GM19023 (cell line): ENCODE data around the gene DNER.
"Not testable (repeated sequence)": the region's sequence is repeated elsewhere in the genome, so short reads cannot be mapped to it uniquely, and the experiment has no call there.

Experiments used
- ATAC-seq: cut with Tn5 transposase; IDR thresholded peaks from one replicate; pipeline ENCODE4 v1.9.1; 2021; ENCODE audit warnings: mild to moderate bottlenecking, moderate library complexity; ENCODE audit not compliant: unreplicated experiment

The DNER gene

DNA sequence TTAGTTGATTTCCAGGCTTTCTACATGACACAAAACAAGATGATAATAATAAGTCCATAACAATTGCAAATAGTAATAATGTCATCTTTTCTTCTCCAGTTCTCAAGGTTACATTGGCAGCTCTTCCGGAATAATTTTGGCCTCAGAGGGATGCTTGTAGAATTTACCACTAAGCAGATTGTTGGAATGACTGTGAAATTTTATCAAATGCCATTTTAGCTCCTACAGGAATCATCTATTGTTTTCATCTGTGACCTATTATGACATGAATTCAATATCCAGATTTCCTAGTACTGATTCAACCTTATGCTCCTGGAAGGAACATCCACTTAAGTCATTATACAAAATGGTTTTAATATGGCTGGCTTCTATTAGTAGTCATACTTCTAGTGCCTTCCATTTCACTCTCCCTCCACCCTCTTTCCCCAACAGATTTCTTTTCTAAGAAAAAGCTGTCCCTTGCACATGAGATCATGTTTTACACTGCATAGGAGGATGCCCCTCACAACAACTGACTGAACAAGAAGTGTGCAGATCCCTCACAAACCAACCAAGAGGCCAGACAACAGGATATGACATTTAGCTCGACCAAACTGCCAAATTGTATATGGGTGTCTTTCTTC, 200.0 kb downstream of the DNER start:
- ATAC-seq, result no peak

DNA sequence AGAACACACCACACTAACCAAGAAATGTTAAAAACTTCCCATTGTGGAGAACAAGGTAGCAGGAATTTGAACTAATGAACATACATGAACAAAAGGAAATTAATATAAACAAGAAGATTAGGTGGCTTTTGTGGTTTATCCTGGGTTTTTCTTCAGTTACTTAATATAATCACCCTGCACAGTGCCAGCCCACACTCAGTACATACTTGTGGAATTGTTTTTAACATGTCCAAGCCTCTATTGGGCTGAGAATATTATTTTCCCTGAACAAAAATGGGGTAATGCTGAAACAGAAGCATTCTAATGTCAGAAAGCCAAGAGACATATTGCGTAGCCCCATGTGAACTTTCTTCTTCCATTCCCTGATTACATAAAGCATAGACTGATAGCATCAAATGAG, 202.8 kb downstream of the DNER start:
- no peak for ATAC-seq

DNA sequence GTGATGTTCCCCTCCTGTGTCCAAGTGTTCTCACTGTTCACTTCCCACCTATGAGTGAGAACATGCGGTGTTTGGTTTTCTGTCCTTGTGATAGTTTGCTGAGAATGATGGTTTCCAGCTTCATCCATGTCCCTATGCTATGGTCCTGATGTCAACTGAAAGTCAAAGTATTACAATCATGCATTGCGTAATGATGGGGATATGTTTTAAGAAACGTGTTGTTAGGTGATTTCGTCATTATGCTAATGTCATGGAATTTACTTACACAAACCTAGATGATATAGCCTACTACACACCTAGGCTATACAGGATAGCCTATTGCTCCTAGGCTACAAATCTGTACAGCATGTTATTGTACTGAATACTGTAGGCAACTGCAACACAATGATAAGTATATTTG, 207.7 kb downstream of the DNER start:
- ATAC-seq, result not testable (repeated sequence)

DNA sequence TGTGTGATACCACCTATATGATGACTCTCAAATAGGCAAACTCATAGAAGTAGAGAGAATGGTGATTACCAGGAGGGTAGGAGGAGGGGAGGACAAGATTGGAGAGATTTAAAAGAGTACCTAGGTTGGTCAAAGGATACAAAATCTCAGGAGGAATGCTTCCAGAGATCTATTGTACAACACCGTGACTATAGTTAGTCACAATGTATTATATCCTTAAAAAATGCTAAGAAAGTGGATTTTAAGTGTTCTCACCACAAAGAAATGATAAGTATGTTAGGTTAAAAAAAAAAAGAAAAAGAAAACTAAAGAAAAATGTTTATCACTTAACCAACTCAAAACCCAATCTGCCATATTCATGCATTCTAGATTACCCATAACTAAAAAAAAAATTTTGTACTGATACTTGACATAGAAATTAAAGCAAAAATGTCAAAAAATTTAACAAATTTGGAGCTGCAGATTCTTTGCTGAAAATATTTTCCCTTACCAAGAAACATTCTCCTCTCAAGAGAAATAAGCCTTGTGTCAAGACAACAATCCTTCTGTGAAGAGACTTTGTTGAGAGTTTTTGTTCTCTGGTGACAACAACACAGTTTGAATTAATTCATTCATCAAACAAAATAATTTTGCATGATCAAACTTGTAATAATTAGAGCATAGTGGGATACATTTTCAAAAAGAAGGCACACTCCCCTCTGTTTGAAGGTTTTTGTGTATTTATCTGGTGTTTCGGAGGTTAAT, 213.1 kb downstream of the DNER start:
- no peak for ATAC-seq

DNA sequence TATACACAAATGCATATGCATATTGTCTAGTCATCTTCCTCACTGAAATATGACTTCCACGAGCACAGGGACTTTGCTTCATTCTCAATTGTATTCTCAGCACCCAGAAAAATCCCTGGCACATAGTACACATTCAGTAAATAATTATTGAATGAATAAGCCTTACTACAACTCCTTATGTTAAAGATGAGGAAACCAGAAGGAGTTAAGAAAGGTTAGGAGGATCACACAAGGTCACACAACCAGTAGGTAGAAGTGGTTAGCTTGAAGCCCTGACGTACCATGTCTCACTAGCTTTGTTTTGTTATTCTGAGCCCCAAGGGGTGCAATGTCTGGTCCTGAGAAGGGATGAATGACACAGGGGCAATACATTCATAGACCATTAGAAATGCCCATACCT, 222.3 kb downstream of the DNER start:
- ATAC-seq, result no peak

DNA sequence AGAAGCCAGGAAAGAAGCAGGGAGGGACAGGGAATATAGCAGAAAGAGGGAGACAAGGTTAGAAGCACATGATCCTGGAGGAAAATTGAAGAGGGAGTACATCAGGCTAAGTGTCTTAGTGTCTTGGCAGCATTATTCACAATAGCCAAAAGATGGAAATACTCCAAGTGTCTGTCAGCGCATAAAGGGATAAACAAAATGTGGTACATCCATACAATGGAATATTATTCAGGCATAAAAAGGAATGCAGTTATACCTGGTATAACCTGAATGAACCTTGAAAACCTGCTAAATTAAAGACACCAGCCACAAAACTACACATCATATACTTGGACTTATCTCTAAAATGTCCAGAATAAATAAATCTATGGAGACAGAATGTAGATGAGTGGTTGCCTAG, 224.2 kb downstream of the DNER start:
- ATAC-seq, result no peak

DNA sequence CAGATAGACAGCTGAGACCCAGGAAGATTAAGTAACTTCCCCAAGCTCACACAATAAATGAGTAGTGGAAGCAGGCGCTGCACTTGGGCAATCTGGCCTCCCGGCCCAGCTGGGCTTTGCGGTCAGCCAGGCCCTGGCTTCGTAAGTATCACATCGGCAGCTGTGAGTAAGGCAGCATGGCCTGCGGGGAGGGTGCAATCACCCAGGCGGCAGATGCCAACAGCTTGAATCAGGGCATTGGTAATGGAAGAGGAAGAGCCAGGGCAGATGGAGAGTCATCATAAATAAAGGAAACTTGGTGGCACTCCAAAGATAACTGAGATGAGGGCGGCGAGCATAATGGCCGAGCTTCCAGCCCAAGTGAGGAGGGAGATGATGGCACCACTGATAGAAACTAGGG, 225.3 kb downstream of the DNER start:
- no peak for ATAC-seq

DNA sequence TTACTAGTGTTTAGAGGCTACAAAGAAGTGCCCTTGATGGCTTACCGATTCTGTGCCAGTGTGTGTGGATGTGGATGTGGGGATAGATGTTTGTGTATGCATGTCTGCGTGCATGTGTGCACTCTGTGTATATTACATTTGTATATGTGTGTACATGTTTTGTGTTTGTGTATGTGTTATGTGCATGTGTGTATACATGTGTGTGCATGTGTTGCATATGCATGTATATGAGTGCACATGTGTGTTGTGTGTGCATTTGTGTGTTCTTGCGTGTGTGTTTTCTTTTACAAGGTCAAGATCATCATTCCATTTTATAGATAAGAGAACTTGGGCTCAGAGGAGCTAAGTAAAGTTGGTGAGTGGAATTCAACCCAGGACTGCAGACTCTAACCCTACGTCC, 226.1 kb downstream of the DNER start:
- ATAC-seq, result no peak

DNA sequence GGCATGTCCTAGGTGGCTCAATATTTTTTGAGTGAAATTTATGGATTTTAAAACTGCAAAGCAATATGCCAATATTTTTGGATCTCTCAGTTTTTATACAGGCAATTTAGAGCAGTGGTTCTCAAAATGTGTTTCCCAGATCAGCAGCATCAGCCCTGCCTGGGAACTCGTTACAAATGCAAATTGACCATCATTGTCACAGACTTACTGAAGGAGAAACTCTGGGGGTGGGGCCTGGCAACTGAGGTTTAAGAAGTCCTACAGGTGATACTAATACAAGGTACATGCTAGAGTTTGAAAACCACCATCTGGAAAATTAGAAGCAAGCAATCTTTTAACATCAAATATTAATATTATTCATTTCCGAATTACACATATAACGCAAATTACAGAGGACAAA, 227.7 kb downstream of the DNER start:
- ATAC-seq, result no peak

DNA sequence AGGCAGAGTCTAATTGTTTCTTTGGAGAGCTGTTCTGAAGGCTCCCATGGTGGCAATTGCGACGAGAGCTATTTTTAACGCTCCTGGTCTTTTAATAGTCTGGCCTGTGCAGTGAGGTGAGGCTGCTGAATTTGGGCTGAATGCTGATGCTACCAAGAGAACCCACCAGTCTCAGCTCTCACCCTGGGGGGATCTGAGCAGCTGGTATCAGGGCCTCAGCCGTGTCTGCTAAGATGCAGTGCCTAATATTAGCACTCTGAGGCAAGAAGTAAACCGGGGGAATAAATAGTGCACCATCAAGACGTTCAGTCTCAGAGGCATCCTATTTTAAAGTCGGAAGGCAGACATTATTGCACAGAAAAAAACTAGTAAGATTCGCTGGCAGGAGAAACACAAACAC, 228.5 kb downstream of the DNER start:
- no peak for ATAC-seq

DNA sequence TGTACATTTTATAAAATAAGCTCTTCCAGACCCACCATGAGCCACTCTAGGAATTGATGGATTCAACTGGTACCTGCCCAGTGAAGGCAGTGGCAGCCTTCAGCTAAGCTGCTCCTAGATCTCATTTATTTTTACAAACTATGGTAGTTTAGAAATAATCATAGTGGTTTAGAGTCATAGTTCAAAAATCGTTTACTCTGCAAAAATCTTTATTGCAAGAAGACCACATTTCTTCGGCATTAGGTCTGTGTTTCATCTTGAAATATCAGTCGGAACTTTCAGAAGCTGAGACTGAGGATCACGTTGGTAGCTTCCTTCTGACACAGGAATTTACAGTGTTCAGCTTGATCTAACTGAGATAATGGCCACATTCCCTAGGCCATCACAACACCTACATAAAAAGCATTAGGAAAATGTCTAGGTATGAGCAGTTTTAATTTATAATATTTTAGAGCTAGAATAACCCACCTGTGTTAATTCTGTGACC, 237.0 kb downstream of the DNER start:
- ATAC-seq, result no peak

DNA sequence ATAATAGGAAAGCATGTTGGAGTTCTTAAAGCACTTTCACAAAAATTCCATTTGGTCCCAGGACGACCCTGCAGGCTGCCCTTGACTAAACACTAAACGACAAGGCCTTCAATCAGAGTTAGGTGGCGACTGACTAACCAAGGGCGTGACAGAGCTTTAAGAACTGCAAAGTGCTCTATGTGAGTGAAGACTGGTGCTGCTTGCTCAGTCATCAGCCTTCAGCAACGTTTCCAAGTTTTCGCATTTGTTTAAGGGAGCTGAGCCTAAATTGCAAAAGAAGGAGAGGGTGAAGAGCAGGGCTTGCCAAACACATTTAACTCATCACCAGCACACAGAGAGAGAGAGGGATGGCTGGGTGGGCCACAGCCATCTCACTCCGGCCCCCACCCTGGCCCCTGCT, 238.6 kb downstream of the DNER start:
- ATAC-seq, result no peak

DNA sequence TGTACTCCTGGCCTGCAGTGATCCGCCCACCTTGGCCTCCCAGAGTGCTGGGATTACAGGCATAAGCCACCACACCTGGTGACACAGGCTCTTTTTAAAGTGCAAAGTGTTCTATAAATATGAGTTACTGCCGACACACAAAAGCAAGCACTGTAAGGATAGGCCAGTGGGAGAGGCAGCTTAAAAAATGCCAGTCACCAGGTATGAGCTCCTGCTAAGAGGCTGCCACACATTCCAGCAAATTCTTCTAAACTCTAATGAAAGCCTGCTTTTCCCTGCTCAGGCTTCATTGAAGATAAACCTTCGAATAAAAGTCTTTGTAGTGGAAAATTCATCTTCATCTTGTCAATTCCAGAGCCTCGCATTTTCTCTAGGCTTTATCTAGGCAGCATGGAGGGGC, 240.2 kb downstream of the DNER start:
- ATAC-seq, result no peak

DNA sequence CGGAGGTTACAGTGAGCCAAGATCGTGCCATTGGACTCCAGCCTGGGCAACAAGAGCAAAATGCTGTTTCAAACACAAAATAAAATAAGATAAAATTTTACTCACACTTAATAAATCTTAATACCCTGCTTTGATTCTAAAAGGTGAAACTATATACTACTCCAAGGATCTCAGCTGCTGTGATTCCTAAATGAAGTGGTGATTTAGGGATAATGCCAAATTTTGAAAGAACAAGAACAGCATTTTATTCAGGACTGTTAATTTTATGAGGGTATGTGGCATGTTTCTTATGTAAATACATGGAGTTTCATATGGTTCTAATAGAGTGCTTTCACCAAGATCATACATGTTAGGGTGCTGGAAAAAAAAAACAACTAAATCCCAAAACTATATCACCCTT, 243.6 kb downstream of the DNER start:
- no peak for ATAC-seq

DNA sequence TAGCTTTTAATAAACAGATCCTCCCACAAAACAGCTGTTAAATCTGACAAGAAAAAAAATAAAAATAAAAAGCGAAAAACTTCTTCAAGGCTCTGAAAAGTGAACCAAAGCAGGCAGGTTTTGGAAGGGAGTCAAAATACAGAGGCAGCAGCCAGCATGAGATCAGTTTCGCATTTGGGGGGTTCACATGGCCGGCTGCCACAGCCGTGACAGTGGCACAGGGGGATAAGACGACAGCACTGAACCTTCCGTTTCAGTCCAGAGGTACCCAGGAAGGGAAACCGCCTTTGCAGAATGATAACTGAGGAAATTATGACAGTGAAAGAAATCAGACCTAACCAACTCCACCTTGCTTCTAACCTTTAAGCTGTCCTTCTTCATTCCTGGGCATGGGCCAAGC, 246.6 kb downstream of the DNER start:
- ATAC-seq, result no peak

DNA sequence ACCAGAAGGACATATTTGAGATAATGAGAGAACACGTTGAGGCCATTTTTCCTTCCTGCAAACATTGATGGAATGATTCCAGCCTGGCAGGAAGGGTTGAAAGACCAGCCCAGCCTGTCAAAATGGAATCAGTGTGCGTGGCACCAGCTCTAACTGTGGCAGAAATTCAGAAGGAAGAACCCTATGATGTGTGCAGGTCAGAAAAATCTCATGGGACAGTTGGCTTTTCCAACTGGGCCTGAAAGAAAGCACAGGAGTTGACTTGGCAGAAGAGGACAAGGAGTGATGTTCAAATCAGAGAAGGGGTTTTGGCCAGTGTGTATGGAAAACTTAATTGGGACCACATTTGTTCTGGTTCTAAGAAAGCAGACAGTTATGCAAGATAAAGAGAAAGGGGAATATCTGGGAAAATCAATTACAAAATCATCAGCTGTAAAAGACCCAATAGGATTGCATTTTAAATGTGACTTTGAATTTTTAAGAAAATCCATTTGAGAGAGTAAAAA, 250.5 kb downstream of the DNER start:
- ATAC-seq, result no peak

DNA sequence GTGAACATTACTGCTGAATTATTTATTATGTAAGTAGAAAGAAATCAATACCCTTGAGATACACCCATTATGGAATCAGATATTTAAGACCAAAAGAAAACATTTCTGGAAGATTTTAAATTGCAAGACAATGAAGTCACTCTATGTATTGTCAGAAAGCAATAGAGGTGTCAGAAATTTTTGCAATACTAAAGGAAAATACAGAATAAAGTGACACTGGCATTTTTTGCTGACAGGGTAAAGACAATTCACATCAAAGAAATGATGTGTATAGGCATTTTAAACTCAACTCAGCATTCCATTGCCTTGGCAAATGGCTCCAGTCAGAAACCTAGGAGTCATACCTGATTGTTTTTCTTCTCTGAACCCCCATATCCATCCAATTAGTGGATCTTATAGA, 252.2 kb downstream of the DNER start:
- no peak for ATAC-seq

DNA sequence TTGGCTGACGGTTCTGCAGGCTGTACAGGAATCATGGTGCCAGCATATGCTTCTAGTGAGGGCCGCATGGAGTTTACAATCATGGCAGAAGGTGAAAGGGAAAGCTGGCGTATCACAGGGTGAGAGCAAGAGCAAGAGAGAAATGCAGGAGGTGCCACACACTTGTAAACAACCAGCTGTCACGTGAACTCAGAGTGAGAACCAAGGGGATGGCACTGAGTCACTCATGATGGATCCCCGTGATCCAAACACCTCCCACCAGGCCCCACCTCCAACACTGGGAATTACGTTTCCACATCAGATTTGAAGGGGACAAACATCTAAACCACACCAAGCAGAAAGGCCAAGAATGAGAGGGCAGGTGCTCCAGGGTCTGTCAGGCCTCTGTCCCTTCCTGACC, 258.3 kb downstream of the DNER start:
- no peak for ATAC-seq

DNA sequence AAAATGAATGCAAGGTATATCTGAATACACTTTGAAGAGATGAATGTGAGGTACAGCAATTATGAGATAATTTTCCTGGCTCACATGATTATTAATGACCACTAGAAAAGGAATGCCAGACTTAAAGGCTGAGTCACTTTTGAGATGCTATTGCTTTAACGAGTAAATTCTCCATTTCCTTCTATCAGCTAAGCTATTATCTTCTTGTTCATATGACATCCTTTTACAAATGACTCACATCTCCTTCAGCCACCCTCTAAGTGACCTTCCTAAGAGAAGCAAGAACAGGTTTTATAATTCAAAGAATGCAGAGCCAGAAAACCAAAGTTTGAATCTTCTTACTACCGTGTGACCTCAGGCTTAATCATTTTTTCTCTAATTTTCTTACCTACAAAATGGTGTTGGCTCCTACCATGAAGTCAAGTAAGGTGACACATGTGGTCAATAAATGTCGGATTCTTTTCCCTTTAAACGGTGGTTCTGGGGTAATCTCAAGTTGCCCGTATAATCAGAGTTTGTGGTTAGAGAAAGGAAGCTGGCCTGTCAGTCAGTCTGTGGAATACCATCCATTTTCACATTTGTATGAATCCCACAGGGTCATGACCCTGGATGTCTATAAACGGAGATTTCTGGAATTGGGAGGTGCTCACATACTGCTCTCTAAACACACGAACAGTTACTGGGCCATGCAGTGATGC, 259.3 kb downstream of the DNER start:
- no peak for ATAC-seq

DNA sequence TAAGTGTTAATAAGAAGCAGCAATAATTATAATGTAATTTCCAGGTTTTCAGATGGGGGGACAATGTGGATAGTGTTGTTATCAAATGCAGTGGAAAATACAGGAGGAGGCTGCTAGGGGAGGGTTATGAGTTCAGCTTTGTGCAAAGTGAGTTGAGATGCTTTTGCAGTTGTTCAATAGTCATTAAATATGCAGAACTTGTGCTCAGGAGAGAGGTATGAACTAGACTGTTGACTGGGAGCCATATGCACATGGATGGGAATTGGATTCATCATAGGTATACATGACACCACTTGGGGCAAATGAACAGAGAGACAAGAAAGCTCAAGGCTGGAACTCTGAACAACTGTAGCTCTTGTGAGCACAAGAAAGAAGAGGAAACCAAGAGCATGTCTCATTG, 261.1 kb downstream of the DNER start:
- ATAC-seq, result no peak

DNA sequence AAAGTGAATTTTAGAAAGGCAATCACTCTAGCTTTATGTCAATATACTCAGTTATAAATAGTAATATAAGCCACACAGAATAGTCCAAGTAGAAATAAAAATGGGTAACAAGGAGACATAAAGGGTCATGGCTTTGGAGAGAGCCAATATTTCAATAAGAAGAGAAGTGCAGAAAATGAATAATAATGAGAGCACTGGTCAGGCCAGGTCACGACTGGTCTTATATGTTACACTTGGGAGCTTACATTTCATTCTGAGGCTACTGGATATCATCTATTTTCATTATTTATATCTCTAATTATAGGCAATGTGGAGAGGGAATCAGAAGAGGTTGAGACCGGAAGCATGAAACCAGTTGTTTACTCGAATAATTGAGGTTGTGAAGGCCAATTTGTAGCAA, 262.5 kb downstream of the DNER start:
- no peak for ATAC-seq

DNA sequence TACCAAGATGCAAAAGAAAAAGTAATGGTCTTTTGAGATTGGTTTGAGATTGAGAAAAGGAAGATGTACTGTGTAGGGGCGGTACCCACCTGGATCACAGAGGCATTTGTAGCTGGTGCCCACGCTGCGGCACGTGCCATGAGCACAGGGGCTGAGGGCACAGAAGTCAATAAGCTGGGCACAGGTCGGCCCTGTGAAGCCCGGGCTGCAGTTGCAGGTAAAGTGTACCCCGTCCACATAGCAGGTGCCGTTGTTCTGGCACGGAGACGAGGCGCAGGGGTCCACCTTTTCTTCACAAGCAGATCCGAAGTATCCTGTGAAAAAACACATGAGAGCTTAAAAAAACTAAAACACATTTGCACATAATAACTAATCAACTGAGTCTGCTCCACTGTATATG, 267.1 kb downstream of the DNER start:
- ATAC-seq, result no peak
